ENCODE results near the gene EPG5.
"Not testable (repeated sequence)": the region's sequence is repeated elsewhere in the genome, so short reads cannot be mapped to it uniquely, and the experiment has no call there.

The EPG5 gene

DNA sequence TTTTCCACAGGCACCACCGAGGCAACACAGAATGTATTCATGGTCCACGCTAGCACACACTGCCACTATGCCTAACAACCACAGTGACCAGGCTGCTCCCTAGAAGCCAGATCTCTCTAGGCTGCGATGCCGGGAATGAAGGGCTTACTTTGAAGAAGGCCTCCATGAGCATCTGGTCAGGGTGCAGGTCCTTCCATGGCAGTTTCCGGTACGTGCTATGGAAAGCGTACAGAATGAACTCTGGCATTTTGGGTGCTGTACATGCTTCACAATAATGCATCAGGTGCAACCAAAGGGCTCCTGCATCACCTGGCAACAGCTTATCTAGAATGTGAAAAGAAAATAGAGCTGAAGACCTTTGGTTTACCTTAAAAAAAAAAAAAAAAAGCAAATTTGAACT lies 96.7 kb downstream of the EPG5 start:
- no peak for DNase-seq (ENCODE audit: low read depth)

DNA sequence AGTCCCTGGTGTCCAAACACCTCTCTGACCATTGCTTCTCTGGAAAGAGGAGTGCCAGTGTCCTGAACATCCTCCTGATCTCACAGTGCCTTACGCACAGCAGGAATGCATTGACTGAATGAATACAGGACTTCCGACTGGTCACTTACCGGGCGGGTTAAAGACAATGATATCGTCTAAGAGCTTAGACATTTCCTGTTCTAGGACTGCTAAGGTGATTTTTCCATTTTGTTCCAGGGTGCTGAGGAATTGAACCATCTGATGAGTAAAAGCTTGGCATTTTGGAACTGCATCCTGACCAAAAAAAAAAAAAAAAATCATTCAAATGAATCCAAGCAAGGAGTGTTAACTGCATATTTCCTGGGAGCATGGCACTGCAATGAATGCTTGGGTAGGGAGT lies 101.7 kb downstream of the EPG5 start:
- no peak for DNase-seq (ENCODE audit: low read depth)

- DNase-seq (ENCODE audit: low read depth): no peak
Measured at GRCh38 chr18:45864081-45864480, 103.0 kb downstream of the EPG5 start.

- no peak for DNase-seq (ENCODE audit: low read depth)
Measured at GRCh38 chr18:45863469-45863868, 103.7 kb downstream of the EPG5 start.

- no peak for DNase-seq (ENCODE audit: low read depth)
Measured at GRCh38 chr18:45861926-45862325, 105.2 kb downstream of the EPG5 start.

DNA sequence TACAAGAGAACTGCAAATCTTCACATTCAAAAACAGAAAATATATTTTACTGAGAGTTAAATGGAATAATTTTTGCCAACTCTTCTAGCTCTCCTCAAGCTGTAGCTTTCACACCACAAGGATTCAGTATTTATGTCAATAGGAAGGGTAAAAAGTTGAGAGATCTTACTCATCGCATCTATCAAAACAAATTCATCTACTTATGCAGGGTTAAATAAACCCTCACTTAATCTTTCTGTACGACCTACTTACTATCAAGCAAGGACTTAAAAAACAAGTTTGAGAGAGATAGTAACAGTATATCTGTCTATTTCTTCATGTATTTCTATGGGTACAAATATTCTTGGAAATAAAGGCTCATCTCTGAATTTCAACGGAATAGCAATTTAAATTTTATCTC lies 106.2 kb downstream of the EPG5 start:
- DNase-seq (ENCODE audit: low read depth): no peak

GRCh38 chr18:45860492-45860891 lies 106.6 kb downstream of the EPG5 start:
- DNase-seq (ENCODE audit: low read depth): no peak

GRCh38 chr18:45859334-45859733 lies 107.8 kb downstream of the EPG5 start:
- DNase-seq (ENCODE audit: low read depth): no peak

- no peak for DNase-seq (ENCODE audit: low read depth)
Measured at GRCh38 chr18:45856531-45856930, 110.6 kb downstream of the EPG5 start.

- no peak for DNase-seq (ENCODE audit: low read depth)
Measured at GRCh38 chr18:45854036-45854586, 113.0 kb downstream of the EPG5 start.

DNA sequence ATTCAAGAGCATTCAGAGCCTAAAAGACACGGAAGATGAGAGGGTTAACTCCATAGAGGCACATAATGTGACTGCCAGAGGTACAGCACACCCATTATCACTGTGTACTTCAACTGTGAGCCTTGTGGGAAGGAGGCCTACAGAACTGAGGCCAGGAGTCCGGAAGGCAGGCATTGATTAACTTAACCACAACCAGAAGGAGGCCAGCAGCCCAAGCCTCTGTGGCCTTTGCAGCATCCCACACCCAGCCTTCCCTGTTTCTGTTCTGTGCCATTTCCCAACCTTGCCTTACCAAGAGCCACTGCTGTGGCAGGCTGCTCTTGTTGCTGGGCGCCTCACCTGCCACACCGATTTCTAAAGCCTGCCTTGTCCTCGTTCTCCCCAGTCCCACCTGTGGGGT lies 114.5 kb downstream of the EPG5 start:
- no peak for DNase-seq (ENCODE audit: low read depth)

DNA sequence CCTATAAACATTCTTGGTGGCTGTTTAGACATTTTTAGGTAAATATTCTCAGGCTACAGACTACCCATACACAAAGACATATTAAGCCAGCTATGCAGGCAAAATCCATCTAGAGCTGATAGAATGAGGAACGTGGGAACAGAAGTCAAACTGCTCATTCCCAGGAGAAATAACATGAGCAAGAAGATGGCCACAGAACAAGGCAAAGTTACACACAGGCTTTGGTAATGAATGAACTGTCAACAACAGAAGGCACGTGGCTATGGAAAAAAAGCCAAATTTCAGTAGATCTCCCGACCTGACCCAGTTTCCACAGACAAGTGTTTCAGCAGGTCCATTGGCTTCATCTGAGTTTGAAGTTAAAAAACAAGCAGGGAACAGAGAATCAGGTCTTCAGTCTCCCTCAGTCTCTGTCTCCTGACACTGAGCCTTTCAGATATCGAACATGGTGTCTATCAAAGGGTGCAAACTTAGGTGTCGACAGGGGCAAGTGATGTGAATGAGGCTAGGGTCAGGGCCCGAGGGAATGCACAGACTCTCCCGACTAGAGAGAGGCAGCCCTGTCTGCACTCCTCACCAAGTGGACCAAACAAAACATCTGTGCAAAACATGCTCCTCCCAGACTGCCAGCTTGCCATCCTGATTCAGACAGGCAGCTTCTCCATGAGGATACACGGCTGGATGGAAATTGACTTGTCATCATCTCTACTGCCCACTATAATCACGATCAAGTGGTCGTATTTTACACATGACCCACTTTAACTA lies 115.8 kb downstream of the EPG5 start:
- DNase-seq (ENCODE audit: low read depth): no peak

DNA sequence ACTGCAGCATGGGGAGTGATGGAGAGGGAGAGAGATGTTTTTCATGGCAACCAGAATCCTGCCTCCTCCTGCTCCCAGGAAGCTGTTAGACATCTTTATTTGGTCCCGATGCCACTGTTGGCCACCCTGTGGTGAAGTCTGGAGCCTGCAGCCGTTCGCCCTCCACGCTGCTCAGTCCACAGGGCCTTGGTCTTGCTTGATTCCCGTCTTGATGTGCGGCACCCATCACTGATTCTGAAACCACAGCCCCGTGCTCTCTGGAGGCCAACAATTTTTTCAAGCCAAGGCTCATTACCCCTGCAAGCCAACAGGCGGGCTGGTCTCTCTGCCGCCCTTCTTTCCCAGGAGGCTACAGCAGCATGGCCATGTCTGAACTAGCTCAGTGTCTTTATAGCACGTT lies 117.1 kb downstream of the EPG5 start:
- no peak for DNase-seq (ENCODE audit: low read depth)

GRCh38 chr18:45849529-45849928 lies 117.6 kb downstream of the EPG5 start:
- no peak for DNase-seq (ENCODE audit: low read depth)

DNA sequence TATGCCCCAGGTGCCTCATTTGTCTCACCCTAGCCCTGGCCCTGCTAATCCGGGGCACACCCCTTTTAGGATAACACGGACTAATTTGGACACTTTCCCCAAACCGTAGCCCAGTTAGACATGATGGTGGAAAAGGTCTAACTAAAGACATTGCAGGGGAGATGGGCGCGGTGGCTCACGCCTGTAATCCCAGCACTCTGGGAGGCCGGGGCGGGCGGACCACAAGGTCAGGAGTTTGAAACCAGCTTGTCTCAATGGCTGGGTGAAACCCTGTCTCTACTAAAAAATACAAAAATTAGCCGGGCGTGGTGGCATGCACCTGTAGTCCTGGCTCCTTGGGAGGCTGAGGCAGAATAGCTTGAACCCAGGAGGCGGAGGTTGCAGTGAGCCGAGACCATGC lies 118.5 kb downstream of the EPG5 start:
- DNase-seq (ENCODE audit: low read depth): not testable (repeated sequence)

DNA sequence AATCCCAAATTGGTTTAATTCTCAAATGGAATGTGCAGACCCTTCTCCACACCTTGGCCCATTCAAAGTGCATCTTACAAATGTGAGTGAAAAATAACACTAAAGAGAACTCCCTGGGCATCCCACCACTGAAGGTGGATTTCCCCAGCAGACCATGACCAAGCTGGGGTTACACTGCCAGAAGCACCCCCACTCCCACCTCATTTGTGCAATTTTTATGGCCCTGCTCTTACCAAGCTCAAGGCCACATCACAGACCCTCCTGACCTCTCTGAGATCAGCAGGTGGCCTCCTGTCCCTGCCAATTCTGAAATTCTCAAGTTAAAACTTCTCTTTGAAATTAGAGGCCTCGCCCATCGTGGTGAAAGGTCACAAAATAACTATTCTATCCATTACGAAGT lies 120.0 kb downstream of the EPG5 start:
- no peak for DNase-seq (ENCODE audit: low read depth)

DNA sequence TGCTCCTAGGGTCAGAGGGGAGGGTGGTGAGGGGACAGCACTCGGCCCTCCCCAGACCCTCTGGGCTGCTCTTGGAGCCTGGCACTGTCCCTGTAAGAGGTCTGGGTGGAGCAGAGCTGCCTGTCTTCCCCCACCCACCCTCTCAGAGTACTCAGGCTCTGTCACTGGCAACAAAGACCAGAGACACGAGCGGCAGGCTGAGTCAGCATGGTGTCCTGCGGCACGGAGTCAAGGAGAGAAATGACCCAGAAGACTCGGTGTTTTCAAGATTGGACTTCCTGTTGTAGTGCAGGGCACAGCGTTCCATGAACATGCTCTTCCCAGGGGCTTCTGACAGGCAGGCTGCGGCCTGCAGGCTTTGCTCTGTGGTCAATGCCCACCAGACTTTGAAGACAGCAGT lies 121.7 kb downstream of the EPG5 start:
- no peak for DNase-seq (ENCODE audit: low read depth)

GRCh38 chr18:45844938-45845337 lies 122.2 kb downstream of the EPG5 start:
- DNase-seq (ENCODE audit: low read depth): no peak

- no peak for DNase-seq (ENCODE audit: low read depth)
Measured at GRCh38 chr18:45843019-45843418, 124.1 kb downstream of the EPG5 start.

GRCh38 chr18:45841765-45842442 lies 125.2 kb downstream of the EPG5 start:
- no peak for DNase-seq (ENCODE audit: low read depth)

DNA sequence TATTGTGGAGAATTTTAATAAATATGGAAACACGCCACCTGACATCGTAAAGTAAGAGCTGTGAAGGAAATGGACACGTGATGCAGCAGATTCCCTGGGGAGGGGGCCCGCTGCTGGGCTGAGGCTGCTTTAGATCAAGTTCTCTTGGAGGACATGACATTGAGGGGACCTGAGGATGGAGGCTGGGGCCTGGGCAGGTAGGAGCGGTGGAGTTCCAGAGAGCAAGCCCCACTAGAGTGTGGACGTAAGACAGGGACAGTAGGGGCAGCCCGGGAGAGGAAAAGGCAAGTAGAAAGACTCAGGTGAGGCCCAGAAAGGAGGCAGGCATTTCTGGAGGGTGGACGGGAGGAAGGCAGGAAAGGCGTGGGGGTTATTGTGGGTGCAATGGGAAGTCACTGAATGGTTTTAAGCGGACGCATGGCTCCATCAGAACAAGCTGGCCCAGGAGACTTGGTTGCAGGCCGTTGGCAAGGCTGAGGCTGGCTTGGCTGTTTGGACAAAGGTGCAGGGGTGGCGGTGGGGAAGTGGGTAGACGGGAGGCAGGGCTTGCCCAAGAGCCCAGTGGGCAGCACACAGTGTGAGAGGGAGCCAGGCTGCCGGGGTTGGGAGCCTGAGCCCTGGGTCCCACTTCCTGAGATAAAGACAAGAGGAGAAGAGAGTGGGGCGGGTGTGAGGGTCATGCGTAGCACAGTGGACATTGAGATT lies 125.9 kb downstream of the EPG5 start:
- DNase-seq (ENCODE audit: low read depth): no peak

DNA sequence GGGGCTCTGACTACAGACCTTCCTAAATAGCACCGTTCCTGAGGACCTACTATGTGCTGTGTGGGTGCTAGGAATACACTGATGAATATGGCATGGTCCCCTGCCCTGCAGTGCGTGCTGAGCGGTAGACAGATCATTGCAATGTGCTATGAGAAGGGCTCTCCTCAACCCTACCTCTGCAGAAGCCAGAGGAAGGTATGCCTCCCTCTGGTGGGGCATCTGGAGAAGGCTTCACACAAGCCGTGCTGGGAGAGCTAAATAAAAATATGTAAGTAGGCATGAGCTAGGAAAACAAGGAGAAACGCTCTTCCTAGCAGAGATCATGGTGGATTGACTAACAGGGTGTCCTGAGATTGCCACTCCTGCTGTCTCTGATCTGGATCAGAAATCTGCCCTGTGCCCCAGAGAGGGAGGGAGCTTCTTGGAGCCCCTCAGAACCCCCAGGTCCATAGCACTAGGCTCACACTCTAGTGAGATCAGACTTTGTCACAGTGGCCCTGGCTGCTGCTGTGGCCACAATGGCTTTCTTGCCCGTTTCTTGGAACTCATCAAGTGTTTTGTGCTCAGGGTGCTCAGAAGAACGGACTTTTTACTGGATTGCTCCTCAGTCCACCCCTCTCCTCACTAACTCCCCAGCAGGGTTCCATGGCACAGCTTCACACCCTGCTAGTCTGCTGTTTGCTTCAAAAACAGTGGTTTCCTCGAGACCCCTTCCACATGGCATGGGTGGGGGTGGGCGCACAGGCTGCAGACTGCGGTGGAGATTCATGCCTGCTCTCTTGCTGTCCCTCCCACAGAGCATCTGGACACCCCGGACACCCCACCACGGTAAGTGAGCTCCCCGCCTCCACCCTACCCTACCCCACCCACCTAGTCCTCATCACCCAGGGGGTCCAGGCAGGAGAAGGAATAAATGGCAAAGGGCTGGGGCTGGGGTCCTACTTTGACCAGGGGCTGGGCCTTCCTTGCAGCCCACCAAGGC lies 127.4 kb downstream of the EPG5 start:
- DNase-seq (ENCODE audit: low read depth): peak; percentile 30
